Hepatocyte (in vitro differentiated cells): Measurements from ENCODE around the gene PTPRN2.

Source experiments
- EZH2 ChIP-seq: fragments of 200-600 bp; sonication (generic); IDR thresholded peaks from 2 replicates; pipeline ENCODE4 v1.6.1; 2016; ENCODE audit warnings: antibody characterized with exemption, mild to moderate bottlenecking, borderline replicate concordance
- EZH2phosphoT487 ChIP-seq: fragments of 200-600 bp; sonication (generic); IDR thresholded peaks from one replicate; pipeline ENCODE4 v1.6.1; 2018; ENCODE audit warnings: antibody characterized with exemption, mild to moderate bottlenecking, low read depth, moderate library complexity; ENCODE audit not compliant: unreplicated experiment, severe bottlenecking
- TF ChIP-seq, protein P1 (sequence below): fragments of 200-600 bp; sonication (generic); IDR thresholded peaks from 2 replicates; pipeline ENCODE4 v1.5.1; 2016; ENCODE audit warnings: antibody characterized with exemption, mild to moderate bottlenecking; ENCODE audit not compliant: poor library complexity

DNA sequence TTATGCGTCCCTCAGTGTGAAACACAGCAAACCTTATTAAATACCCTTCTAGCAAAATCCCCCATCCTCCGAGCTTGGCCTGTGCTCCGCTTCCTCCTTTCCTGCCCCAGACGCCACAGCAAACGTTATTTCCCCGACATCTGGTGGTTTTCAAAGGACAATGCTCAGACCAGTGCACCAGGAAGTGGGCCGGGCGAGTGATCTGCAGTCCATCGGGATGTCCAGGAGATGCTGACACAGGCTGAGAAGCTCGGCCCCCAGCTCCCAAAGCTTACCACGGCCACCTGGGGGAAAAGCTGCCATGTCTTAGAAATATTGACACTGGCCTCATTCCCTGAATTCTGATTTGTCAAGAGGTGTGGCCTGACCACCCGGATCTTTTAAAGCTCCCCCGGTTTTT, 129.5 kb downstream of the PTPRN2 start:
- TF ChIP-seq, protein P1, sequence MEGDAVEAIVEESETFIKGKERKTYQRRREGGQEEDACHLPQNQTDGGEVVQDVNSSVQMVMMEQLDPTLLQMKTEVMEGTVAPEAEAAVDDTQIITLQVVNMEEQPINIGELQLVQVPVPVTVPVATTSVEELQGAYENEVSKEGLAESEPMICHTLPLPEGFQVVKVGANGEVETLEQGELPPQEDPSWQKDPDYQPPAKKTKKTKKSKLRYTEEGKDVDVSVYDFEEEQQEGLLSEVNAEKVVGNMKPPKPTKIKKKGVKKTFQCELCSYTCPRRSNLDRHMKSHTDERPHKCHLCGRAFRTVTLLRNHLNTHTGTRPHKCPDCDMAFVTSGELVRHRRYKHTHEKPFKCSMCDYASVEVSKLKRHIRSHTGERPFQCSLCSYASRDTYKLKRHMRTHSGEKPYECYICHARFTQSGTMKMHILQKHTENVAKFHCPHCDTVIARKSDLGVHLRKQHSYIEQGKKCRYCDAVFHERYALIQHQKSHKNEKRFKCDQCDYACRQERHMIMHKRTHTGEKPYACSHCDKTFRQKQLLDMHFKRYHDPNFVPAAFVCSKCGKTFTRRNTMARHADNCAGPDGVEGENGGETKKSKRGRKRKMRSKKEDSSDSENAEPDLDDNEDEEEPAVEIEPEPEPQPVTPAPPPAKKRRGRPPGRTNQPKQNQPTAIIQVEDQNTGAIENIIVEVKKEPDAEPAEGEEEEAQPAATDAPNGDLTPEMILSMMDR, result no peak
- TF ChIP-seq EZH2 (no peak), EZH2phosphoT487 (no peak)
